Glutamatergic neuron (in vitro differentiated cells): Measurements from ENCODE around the gene HPS1. TPM values are rescaled to one million over a fixed set of nuclear protein-coding genes. Genes with fewer than 3 reads are reported as not detected.

Experiments
- DNase-seq: peaks from one replicate; pipeline ENCODE4 v3.0.0; 2022
- H3K27ac Mint-ChIP-seq: one replicate; pipeline ENCODE4 v1.8.0; 2020; ENCODE audit warnings: mild to moderate bottlenecking, mixed read lengths, inconsistent platforms; ENCODE audit not compliant: unreplicated experiment
- H3K27me3 Mint-ChIP-seq: one replicate; pipeline ENCODE4 v1.8.0; 2020; ENCODE audit warnings: mild to moderate bottlenecking, moderate library complexity, mixed read lengths, inconsistent platforms; ENCODE audit not compliant: unreplicated experiment
- H3K36me3 Mint-ChIP-seq: one replicate; pipeline ENCODE4 v1.8.0; 2020; ENCODE audit warnings: mild to moderate bottlenecking, mixed read lengths, inconsistent platforms; ENCODE audit not compliant: unreplicated experiment
- H3K4me1 Mint-ChIP-seq: one replicate; pipeline ENCODE4 v1.8.0; 2020; ENCODE audit warnings: mild to moderate bottlenecking, low read depth, mixed read lengths, inconsistent platforms; ENCODE audit not compliant: unreplicated experiment
- H3K4me3 Mint-ChIP-seq: one replicate; pipeline ENCODE4 v1.8.0; 2020; ENCODE audit warnings: mild to moderate bottlenecking, mixed read lengths, inconsistent platforms; ENCODE audit not compliant: unreplicated experiment
- H3K9me3 Mint-ChIP-seq: one replicate; pipeline ENCODE4 v1.8.0; 2020; ENCODE audit warnings: mild to moderate bottlenecking, moderate library complexity, mixed read lengths, inconsistent platforms; ENCODE audit not compliant: unreplicated experiment
- CTCF ChIP-seq: fragments of 200-600 bp; sonication (generic); IDR thresholded peaks from one replicate; pipeline ENCODE4 v1.5.0; 2021; ENCODE audit not compliant: partially characterized antibody, unreplicated experiment
- total RNA-seq: library from RNA; stranded (reverse); fragmentation: NEBNext Ultra II Directional; extraction: Animal tissue kit (Norgen Biotek cat#: 25700); gene quantifications from one replicate; pipeline ENCODE4 v1.2.1, GENCODE V29; 2021; ENCODE audit not compliant: unreplicated experiment

Gene HPS1
- total RNA-seq, 1 donor from 2014 or later = 34.4 TPM

DNA sequence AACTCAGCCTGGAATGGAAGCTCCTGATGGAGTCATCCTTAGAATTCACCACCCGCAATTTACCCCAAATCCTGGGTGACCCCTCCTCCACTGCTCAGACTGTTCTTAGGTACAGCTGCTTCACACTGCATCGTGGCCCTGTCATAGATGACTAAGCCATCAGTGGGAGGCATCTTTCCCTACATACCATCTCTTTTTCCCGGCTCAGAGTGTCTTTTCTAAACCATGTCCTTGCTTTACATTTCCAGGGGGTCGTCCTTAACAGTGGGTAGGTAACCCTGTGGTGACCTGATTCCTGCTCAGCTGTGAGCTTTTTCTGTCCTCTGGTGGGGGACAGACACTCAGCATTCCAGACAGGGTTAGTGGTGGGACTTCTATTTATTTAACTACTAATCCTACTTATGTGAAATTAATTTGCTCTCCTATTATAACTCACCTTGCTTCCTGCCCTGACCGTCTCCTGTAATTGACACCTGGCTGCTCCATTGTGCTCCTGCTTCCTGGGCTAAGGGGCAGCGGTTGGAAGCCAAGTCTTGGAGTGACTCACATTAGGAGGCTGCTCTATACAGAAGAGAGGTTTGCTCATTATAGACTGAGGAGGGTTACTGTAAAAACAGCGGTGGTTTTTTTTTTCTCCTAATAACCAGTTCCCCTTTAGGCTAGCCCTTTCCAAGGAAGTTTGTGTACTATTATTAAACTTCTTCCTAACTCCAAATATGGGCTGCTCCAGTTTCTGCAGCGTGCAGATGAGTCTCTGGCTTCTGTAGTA is 72.3 kb downstream of the HPS1 start:
- Mint-ChIP-seq H3K27me3 (peaks cover 7% of the 10 kb centered on the region), H3K4me3 (no peak overlapping the region), H3K9me3 (no peaks in the 10 kb centered on the region), H3K36me3 (peaks cover 11% of the 10 kb centered on the region), H3K27ac (no peak overlapping the region), H3K4me1 (peaks cover 7% of the 10 kb centered on the region)
- TF ChIP-seq CTCF = no peak
- no peak for DNase-seq

- no peak overlapping the region for H3K27ac Mint-ChIP-seq
- no peaks in the 10 kb centered on the region for H3K9me3 Mint-ChIP-seq
- H3K4me3 Mint-ChIP-seq = no peak overlapping the region
- no peak for DNase-seq
- H3K27me3 Mint-ChIP-seq = peaks cover 7% of the 10 kb centered on the region
- no peak for TF ChIP-seq CTCF
- peaks cover 7% of the 10 kb centered on the region for H3K4me1 Mint-ChIP-seq
- H3K36me3 Mint-ChIP-seq = peaks cover 11% of the 10 kb centered on the region
These were observed 73.3 kb downstream of the HPS1 start for GRCh38 chr10:98373260-98374040.

DNA sequence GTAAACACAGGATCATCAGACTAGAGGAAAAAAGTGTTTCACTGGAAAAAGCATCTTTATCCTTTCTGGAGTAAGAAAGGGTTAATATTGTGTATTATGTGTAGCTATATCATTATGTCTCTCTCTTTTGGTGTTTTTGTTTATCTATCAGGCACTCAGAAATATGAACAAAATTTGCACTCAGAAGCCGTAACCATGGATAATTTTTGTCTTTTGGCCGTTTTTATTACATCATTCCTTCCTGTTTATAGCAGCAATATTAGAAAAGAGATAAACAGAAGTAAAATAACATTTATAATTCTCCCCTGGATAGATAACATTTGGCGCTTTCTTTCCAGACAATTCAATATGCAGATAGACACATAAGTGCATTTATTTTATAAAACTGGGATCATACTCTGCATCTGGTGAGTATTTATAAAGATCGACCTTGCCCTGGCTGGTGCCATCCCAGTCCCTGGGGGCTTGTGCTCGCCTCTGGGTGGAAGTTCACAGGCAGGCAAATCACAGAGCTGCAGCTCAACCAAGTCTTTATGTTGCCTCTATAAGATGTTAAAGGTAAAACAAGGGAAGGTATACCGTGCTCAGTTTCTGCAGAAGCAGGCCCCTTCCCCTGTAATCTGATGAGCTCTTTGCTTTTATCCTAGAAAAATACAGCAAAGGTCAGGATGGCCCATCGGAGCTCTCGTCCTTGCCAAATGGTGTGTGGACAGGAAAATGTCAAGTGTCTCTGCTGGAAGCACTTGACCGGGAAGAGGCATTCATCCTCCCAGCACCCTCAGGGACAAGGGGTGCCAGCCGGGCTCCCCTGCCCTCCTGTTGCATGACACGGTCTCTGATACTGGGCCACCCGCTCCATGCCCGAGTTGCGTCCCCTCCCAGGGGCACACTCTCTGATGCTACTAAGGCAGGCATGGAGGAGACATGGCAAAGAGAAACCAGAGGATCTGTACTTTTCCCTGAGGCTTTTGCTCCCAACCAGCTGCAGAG is 75.6 kb downstream of the HPS1 start:
- peaks cover 13% of the 10 kb centered on the region for H3K4me1 Mint-ChIP-seq

GRCh38 chr10:98369801-98370200 is 76.9 kb downstream of the HPS1 start:
- no peaks in the 10 kb centered on the region for H3K36me3 Mint-ChIP-seq
- no peak overlapping the region for H3K27ac Mint-ChIP-seq
- H3K9me3 Mint-ChIP-seq = peaks cover 3% of the 10 kb centered on the region
- H3K4me3 Mint-ChIP-seq = no peak overlapping the region
- DNase-seq = no peak
- peaks cover 13% of the 10 kb centered on the region for H3K4me1 Mint-ChIP-seq
- no peak for TF ChIP-seq CTCF
- H3K27me3 Mint-ChIP-seq = peaks cover 2% of the 10 kb centered on the region

More for the DNA sequence above, 75.6 kb downstream of the HPS1 start:
- peaks cover 6% of the 10 kb centered on the region for H3K36me3 Mint-ChIP-seq
- no peak for TF ChIP-seq CTCF
- no peak for DNase-seq
- H3K9me3 Mint-ChIP-seq = peaks cover 3% of the 10 kb centered on the region
- H3K27me3 Mint-ChIP-seq = peaks cover 5% of the 10 kb centered on the region
- H3K4me3 Mint-ChIP-seq = no peak overlapping the region
- no peak overlapping the region for H3K27ac Mint-ChIP-seq
